Astrocyte (in vitro differentiated cells and primary cell): ENCODE measurements around the gene LCAT. TPM values are rescaled to one million over a fixed set of nuclear protein-coding genes. Genes with fewer than 3 reads are reported as not detected.
"Not testable (repeated sequence)": the region's sequence is repeated elsewhere in the genome, so short reads cannot be mapped to it uniquely, and the experiment has no call there.

Experiments
- DNase-seq: peaks from one replicate; pipeline ENCODE4 v3.0.0-alpha.2; 2010; ENCODE audit warnings: low read depth
- FAIRE-seq: peaks from 2 replicates; lab custom pipeline; 2011; peaks lifted over from hg19 to GRCh38; lab: Jason Lieb, UNC
- H2AFZ ChIP-seq: 2 replicates; pipeline ENCODE4 v1.6.0; 2012; ENCODE audit warnings: low read depth, low read length, inconsistent platforms
- H3K27ac ChIP-seq: 2 replicates; pipeline ENCODE4 v1.5.1; 2011; ENCODE audit warnings: low read depth, low read length, inconsistent platforms
- H3K27me3 ChIP-seq: 2 replicates; pipeline ENCODE4 v1.6.0; 2011; ENCODE audit warnings: low read length, inconsistent platforms; ENCODE audit not compliant: insufficient read depth
- H3K36me3 ChIP-seq: 2 replicates; pipeline ENCODE4 v1.5.1; 2011; ENCODE audit warnings: low read length, inconsistent platforms; ENCODE audit not compliant: insufficient read depth
- H3K4me1 ChIP-seq: 2 replicates; pipeline ENCODE4 v1.5.1; 2011; ENCODE audit warnings: low read length, inconsistent platforms; ENCODE audit not compliant: insufficient read depth
- H3K4me2 ChIP-seq: 2 replicates; pipeline ENCODE4 v1.6.0; 2012; ENCODE audit warnings: low read length, inconsistent platforms
- H3K4me3 ChIP-seq: 2 replicates; pipeline ENCODE4 v1.5.1; 2011; ENCODE audit warnings: low read depth, mild to moderate bottlenecking, low read length, inconsistent platforms; ENCODE audit not compliant: insufficient read depth
- H3K79me2 ChIP-seq: 2 replicates; pipeline ENCODE4 v1.6.0; 2012; ENCODE audit warnings: mild to moderate bottlenecking, low read length, inconsistent platforms; ENCODE audit not compliant: insufficient read depth
- H3K9ac ChIP-seq: 2 replicates; pipeline ENCODE4 v1.6.0; 2012; ENCODE audit warnings: mild to moderate bottlenecking, low read length, inconsistent platforms
- H3K9me3 ChIP-seq: 2 replicates; pipeline ENCODE4 v1.5.1; 2012; ENCODE audit warnings: low read depth, mild to moderate bottlenecking, low read length, inconsistent platforms; ENCODE audit not compliant: insufficient read depth
- H4K20me1 ChIP-seq: 2 replicates; pipeline ENCODE4 v1.6.0; 2012; ENCODE audit warnings: low read length, inconsistent platforms; ENCODE audit not compliant: insufficient read depth
- H3K27ac Mint-ChIP-seq: one replicate; pipeline ENCODE4 v1.8.0; 2021; ENCODE audit warnings: mild to moderate bottlenecking, mixed read lengths; ENCODE audit not compliant: unreplicated experiment
- H3K27me3 Mint-ChIP-seq: one replicate; pipeline ENCODE4 v1.8.0; 2021; ENCODE audit warnings: low read depth, mixed read lengths; ENCODE audit not compliant: unreplicated experiment
- H3K36me3 Mint-ChIP-seq: one replicate; pipeline ENCODE4 v1.8.0; 2021; ENCODE audit warnings: low read depth, mixed read lengths; ENCODE audit not compliant: unreplicated experiment
- H3K4me1 Mint-ChIP-seq: one replicate; pipeline ENCODE4 v1.8.0; 2021; ENCODE audit warnings: low read depth, mixed read lengths; ENCODE audit not compliant: unreplicated experiment
- H3K4me3 Mint-ChIP-seq: one replicate; pipeline ENCODE4 v1.8.0; 2021; ENCODE audit warnings: mild to moderate bottlenecking, moderate library complexity, mixed read lengths; ENCODE audit not compliant: unreplicated experiment
- H3K9me3 Mint-ChIP-seq: one replicate; pipeline ENCODE4 v1.8.0; 2021; ENCODE audit warnings: mild to moderate bottlenecking, mixed read lengths; ENCODE audit not compliant: unreplicated experiment
- CTCF ChIP-seq: IDR thresholded peaks from 2 replicates; pipeline ENCODE4 v1.5.1; 2011; ENCODE audit warnings: low read depth, mild to moderate bottlenecking, inconsistent platforms, low read length, moderate library complexity; ENCODE audit not compliant: insufficient read depth
- EZH2 ChIP-seq: IDR thresholded peaks from 2 replicates; pipeline ENCODE4 v1.6.1; 2012; ENCODE audit warnings: mild to moderate bottlenecking, low read length, inconsistent platforms; ENCODE audit not compliant: insufficient read depth
- total RNA-seq: library from RNA; stranded (reverse); gene quantifications from 2 replicates; pipeline ENCODE4 v1.2.1, GENCODE V29; 2021

Gene LCAT
- total RNA-seq, 1 donor from 2014 or later, result 37.9 TPM

GRCh38 chr16:67975321-67976105, 31.6 kb upstream of the LCAT start:
- Histone ChIP-seq H3K4me3 (no peak overlapping the region), H3K27me3 (peaks cover 16% of the 10 kb centered on the region), H3K4me1 (no peaks in the 10 kb centered on the region), H3K36me3 (no peaks in the 10 kb centered on the region), H3K79me2 (no peaks in the 10 kb centered on the region), H3K9me3 (no peaks in the 10 kb centered on the region), H3K4me2 (no peak overlapping the region), H4K20me1 (no peaks in the 10 kb centered on the region), H3K27ac (no peak overlapping the region), H2AFZ (no peak overlapping the region), H3K9ac (no peak overlapping the region)
- FAIRE-seq, result no peak
- no peak overlapping the region for H3K4me3 Mint-ChIP-seq
- TF ChIP-seq EZH2 (no peak), CTCF (no peak)
- H3K27me3 Mint-ChIP-seq, result peaks cover 25% of the 10 kb centered on the region
- no peak for DNase-seq
- H3K36me3 Mint-ChIP-seq, result no peaks in the 10 kb centered on the region
- no peaks in the 10 kb centered on the region for H3K4me1 Mint-ChIP-seq
- no peak overlapping the region for H3K27ac Mint-ChIP-seq
- H3K9me3 Mint-ChIP-seq, result no peaks in the 10 kb centered on the region

- H3K27ac ChIP-seq, H3K4me2 ChIP-seq, H3K9me3 ChIP-seq, DNase-seq, FAIRE-seq, H4K20me1 ChIP-seq, H3K9me3 Mint-ChIP-seq, H3K4me3 Mint-ChIP-seq, H3K4me1 Mint-ChIP-seq, H3K27ac Mint-ChIP-seq, H3K4me3 ChIP-seq, H3K9ac ChIP-seq, H3K36me3 ChIP-seq, H3K36me3 Mint-ChIP-seq, H2AFZ ChIP-seq: not testable (repeated sequence)
- Histone ChIP-seq H3K4me1 (peaks cover 11% of the 10 kb centered on the region), H3K79me2 (peaks cover 11% of the 10 kb centered on the region), H3K27me3 (peaks cover 10% of the 10 kb centered on the region)
- peaks cover 24% of the 10 kb centered on the region for H3K27me3 Mint-ChIP-seq
Measured at GRCh38 chr16:67972285-67972684, 28.4 kb upstream of the LCAT start.

GRCh38 chr16:67971111-67971510, 27.2 kb upstream of the LCAT start:
- H3K27ac ChIP-seq, result no peak overlapping the region
- H3K27me3 ChIP-seq, result peaks cover 3% of the 10 kb centered on the region
- peaks cover 23% of the 10 kb centered on the region for H3K79me2 ChIP-seq
- FAIRE-seq (no peak), DNase-seq (no peak)
- H4K20me1 ChIP-seq, result peaks cover 18% of the 10 kb centered on the region
- no peak overlapping the region for H2AFZ ChIP-seq
- no peaks in the 10 kb centered on the region for H3K9me3 ChIP-seq
- Mint-ChIP-seq H3K4me3 (no peak overlapping the region), H3K9me3 (no peaks in the 10 kb centered on the region), H3K36me3 (no peaks in the 10 kb centered on the region), H3K4me1 (peaks cover 11% of the 10 kb centered on the region), H3K27ac (no peak overlapping the region), H3K27me3 (peaks cover 13% of the 10 kb centered on the region)
- TF ChIP-seq EZH2 (no peak), CTCF (no peak)
- H3K9ac ChIP-seq, result no peak overlapping the region
- H3K4me2 ChIP-seq, result no peak overlapping the region
- H3K36me3 ChIP-seq, result no peaks in the 10 kb centered on the region
- H3K4me1 ChIP-seq, result peaks cover 23% of the 10 kb centered on the region
- no peak overlapping the region for H3K4me3 ChIP-seq
